K562 (cell line): ENCODE measurements around the gene ANO8. TPM values are rescaled to one million over a fixed set of nuclear protein-coding genes. Genes with fewer than 3 reads are reported as not detected.
A peak's percentile ranks its signal among the peaks of the same experiment; 100 is the strongest.

Experiments
- ATF4 ChIP-seq: fragments of 450-650 bp; formaldehyde crosslinking; IDR thresholded peaks from 2 replicates; pipeline ENCODE4 v1.4.0; 2022; ENCODE audit warnings: mild to moderate bottlenecking, moderate library complexity
- CBX1 ChIP-seq: sonication (generic); IDR thresholded peaks from 2 replicates; pipeline ENCODE4 v1.6.1; 2016; ENCODE audit warnings: antibody characterized with exemption, low read depth, mild to moderate bottlenecking
- CHD1 ChIP-seq: fragments of 200-600 bp; sonication (generic); IDR thresholded peaks from one replicate; pipeline ENCODE4 v1.6.1; 2012; ENCODE audit warnings: mild to moderate bottlenecking, moderate library complexity, low read length, inconsistent platforms
- CREM ChIP-seq: IDR thresholded peaks from 2 replicates; pipeline ENCODE4 v1.6.1; 2014; ENCODE audit warnings: antibody characterized with exemption, low read depth
- GABPB1 ChIP-seq: sonication (generic); formaldehyde crosslinking; IDR thresholded peaks from 2 replicates; pipeline ENCODE4 v1.8.0; 2022; ENCODE audit warnings: mild to moderate bottlenecking, missing genetic modification reagents
- GTF2E2 ChIP-seq: fragments of 200-800 bp; sonication (Bioruptor generic); IDR thresholded peaks from 2 replicates; pipeline ENCODE4 v1.6.1; 2016; ENCODE audit warnings: missing genetic modification characterization, missing compliant biosample characterization
- HDAC3 ChIP-seq: fragments of 450-650 bp; IDR thresholded peaks from 2 replicates; pipeline ENCODE4 v1.6.1; 2018; ENCODE audit warnings: borderline replicate concordance, mild to moderate bottlenecking, moderate library complexity; ENCODE audit not compliant: partially characterized antibody
- MTA1 ChIP-seq: fragments of 450-650 bp; IDR thresholded peaks from 2 replicates; pipeline ENCODE4 v1.6.1; 2017; ENCODE audit warnings: borderline replicate concordance
- NKRF ChIP-seq: fragments of 450-650 bp; IDR thresholded peaks from 2 replicates; pipeline ENCODE4 v1.6.1; 2016; ENCODE audit warnings: borderline replicate concordance
- SMAD4 ChIP-seq: fragments of 250-450 bp; sonication (Bioruptor Pico); conservative IDR thresholded peaks from 2 replicates; pipeline ENCODE4 v1.8.0; 2021; ENCODE audit warnings: inconsistent platforms, mild to moderate bottlenecking, moderate library complexity
- TCF7 ChIP-seq: sonication (generic); IDR thresholded peaks from 2 replicates; pipeline ENCODE4 v1.6.1; 2016; ENCODE audit warnings: antibody characterized with exemption, borderline replicate concordance
- TFAM ChIP-seq: fragments of 250-450 bp; sonication (Bioruptor Pico); conservative IDR thresholded peaks from 2 replicates; pipeline ENCODE4 v1.5.0; 2021; ENCODE audit warnings: mild to moderate bottlenecking, moderate library complexity
- THAP7 ChIP-seq: fragments of 250-450 bp; sonication (Bioruptor Pico); IDR thresholded peaks from 2 replicates; pipeline ENCODE4 v1.5.0; 2021
- ZEB2 ChIP-seq: fragments of 450-650 bp; IDR thresholded peaks from 2 replicates; pipeline ENCODE4 v1.6.1; 2016
- ZNF318 ChIP-seq, 2 experiments: fragments of 450-650 bp; IDR thresholded peaks; 2 replicates each; pipeline ENCODE4 v1.6.1; 2016; ENCODE audit warnings: mild to moderate bottlenecking in 2 of 2, borderline replicate concordance in 1 of 2, low read depth in 1 of 2, moderate library complexity in 1 of 2
- polyA plus RNA-seq, 8 experiments: library from polyadenylated mRNA; depleted of rRNA in 4 of 8; stranded (reverse) in 5 of 8; unstranded in 3 of 8; fragments of >200 nt; fragmentation: Nextera tagmentation in 2 of 8; fragmentation: Illumina TruSeq in 1 of 8; extraction: Ambion mirVana in 2 of 8; extraction: Trizol in 1 of 8; gene quantifications; 2 replicates each; pipeline versions ENCODE4 v1.2.1 to v1.2.3, GENCODE V29; 2011 to 2014; ENCODE audit warnings: inconsistent platforms in 1 of 8, missing spikeins in 1 of 8
- total RNA-seq, 7 experiments: library from RNA; depleted of rRNA in 6 of 7; stranded (reverse); fragments of >200 nt in 6 of 7; fragmentation: Illumina TruSeq in 2 of 7; extraction: Trizol in 2 of 7; gene quantifications; 2 replicates each; pipeline versions ENCODE4 v1.2.1 to v1.2.3, GENCODE V29; 2011 to 2021; ENCODE audit warnings: low replicate concordance in 1 of 7

Gene ANO8
- total and polyA plus RNA-seq, 9 of the 15 experiments (the other 6 are each of a cell fraction or from before 2014, with no cell fraction given): 0.07 to 7.6 (median 2.3) TPM; not detected in 1

- TF ChIP-seq ZNF318 (IDR thresholded peaks at IDR 0.05; ENCODE audit: borderline replicate concordance in 1 of 2, low read depth in 1 of 2): no peak; a peak in 1 of 4 replicates
- TF ChIP-seq CREM: peak; percentile 57
- no peak for TF ChIP-seq TCF7
- no peak; the same call in 1 of the 2 replicates for TF ChIP-seq ZEB2
- 0 out of 2 replicates have a peak, but pooled peaks have one; percentile 76 for TF ChIP-seq THAP7 (CRISPR knock-in tag)
- TF ChIP-seq HDAC3: no peak
- no peak; the same call in 1 of the 2 replicates for TF ChIP-seq SMAD4 (CRISPR knock-in tag)
- peak; percentile 65 for TF ChIP-seq NKRF
- TF ChIP-seq TFAM (CRISPR knock-in tag): no peak
- peak; percentile 99 for TF ChIP-seq CBX1
- TF ChIP-seq GTF2E2: no peak
- TF ChIP-seq ATF4 (CRISPR knock-in tag): 0 out of 2 replicates have a peak, but pooled peaks have one; percentile 9
- TF ChIP-seq GABPB1: peak; percentile 52; the same call in 1 of the 2 replicates
- peak; percentile 91 for TF ChIP-seq CHD1
- TF ChIP-seq MTA1: peak; percentile 45; the same call in 1 of the 2 replicates
Measured at GRCh38 chr19:17333611-17334413, 843 bp downstream of the ANO8 start (continued).
